ENCODE measurements around the gene IQSEC3.
"Not testable (repeated sequence)": the region's sequence is repeated elsewhere in the genome, so short reads cannot be mapped to it uniquely, and the experiment has no call there.

Gene IQSEC3

DNA sequence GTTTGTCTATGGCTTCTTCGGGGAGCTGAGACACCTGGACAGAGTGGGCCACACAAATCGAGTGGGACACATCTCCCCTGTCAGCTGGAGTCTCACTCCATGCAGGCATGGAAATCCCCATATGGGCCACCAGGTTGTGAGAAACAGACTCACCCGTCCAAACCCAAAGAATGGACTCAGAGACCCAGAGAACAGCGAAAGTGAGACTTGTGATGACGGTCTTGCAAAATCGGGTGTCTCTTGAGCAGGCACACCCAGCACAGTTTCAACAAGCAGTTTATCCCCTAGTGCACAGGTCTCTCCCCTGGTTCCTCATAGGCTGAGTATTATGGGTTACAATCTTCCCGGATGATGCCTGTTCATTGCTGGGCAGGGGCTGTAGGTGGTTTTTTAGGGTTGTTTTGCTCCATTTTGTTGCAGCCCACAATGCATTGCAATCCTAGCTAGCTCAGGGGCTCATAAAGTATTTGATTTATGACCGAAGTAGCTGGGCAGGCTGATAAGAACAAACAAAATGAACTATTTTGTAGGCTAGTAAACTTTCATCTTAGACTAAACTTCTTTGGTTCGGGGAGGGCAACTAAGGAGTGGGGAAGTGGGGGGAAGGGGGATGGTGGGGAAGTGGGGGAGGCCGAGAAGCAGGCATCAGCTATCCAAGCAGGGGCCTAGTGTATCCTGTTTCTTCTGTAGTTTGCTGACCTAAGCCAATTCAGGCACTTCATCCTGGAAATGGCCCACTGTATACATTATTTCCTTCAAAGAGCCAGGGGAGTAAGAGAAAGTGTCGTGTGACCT is 45.3 kb downstream of the IQSEC3 start:
- DNase-seq (ENCODE audit: low read depth) = no peak

DNA sequence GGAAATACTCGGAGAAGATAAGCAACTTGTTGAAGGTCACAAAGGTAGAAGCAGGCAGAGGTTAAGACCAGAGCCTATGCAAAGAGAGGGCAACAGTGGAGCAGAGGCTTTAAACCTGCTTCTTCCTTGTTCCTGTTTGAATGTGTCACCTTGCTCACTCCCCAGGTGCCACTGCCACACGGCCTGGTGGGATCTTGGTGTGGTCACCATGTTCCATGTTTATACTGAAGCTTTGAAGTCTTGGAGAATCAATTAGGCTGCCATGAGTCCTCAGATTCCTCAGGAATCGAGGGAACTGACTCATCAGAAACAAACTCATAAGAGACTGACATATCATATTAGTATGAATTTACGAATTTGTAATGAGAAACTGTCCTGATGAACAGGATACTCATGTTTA is 46.8 kb downstream of the IQSEC3 start:
- DNase-seq (ENCODE audit: low read depth) = no peak

DNA sequence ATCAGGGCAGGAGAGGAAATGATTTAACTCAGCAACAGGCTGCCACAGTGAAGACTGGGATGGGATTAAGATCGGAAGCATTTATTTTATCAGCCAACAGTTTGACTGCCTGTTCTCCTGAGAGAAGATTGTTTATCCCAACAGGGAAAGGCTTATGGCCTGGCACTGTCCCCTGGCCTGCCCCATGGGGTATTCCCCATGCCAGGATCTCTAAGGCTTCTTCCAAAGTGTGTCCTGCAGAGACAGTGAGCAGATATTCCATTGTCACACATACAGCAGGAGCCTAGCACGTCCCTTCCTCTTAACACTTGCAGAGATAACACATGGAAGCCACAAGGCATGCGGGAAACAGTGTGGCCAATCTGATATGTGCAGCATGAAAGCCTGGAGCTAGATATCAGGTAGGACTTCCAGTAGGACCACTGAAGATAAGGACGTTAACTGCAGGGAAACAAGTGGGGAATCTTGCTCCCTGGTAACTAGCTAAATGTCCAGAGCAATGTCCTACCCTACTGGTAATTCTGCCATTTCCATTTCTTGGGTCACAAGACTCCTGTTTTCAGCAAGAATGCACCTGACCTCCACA is 48.2 kb downstream of the IQSEC3 start:
- no peak for DNase-seq (ENCODE audit: low read depth)

DNA sequence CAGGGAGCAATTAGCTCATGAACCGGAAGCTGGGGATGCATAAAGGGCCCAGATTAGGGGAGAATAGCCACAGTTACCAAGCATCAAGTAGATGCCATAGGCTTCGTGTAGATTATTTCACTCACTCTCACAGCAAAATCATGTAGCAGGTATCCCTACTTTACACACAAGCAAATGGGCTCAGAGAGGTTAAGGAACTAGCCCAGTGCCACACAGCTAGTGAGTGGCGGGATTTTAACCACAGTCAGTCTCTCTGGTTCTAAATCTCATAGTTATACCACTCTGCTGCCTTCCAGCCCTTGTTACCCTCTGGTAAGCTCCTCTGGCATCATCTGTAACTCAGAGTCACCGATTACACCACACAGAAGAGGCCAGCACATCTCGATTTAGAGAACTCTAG is 49.0 kb downstream of the IQSEC3 start:
- DNase-seq (ENCODE audit: low read depth) = no peak

DNA sequence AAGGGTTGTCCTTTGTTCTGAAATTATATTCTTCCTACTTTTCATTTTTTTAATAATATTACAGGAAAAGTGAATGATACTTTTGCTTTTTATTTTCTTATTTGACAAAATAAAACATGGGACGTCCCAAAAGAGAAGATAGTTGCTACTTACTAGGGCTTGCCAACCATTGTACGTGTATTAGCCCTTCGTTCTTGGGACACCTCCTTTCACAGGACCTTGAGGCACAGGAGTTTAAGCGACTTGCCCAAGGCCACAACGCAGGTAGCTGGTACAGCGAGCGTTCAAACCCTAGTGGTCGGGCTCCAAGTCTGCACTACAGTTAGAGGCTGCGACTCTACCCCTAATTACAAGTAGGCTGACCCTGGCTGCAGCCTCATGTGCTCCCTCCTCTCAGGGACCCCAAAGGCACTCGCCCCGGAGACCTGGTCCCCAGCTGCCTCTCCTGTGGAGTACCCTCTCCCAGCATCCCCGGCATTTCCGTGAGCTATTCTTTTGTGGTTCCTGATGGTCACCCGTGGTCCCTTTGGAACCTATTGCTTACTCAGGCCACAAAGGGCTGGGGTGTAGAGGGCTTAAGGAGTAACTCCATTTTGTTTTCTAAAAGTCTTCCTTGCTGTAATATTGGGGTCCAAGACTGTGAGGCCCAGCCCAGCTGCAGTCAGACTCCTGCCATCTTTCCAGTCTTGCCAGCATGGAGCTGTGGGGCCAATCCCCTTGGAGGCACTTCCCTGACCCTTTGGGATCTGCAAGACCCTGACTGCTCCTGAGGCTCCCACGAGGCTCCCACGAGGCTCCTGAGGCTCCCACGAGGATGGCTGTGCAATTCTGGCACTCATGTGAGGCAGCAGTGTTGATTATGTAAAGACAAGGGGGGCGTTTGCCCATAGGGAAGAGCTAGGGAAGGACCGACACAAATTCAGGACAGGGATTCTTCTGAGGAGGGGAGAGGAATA is 49.7 kb downstream of the IQSEC3 start:
- DNase-seq (ENCODE audit: low read depth) = no peak

DNA sequence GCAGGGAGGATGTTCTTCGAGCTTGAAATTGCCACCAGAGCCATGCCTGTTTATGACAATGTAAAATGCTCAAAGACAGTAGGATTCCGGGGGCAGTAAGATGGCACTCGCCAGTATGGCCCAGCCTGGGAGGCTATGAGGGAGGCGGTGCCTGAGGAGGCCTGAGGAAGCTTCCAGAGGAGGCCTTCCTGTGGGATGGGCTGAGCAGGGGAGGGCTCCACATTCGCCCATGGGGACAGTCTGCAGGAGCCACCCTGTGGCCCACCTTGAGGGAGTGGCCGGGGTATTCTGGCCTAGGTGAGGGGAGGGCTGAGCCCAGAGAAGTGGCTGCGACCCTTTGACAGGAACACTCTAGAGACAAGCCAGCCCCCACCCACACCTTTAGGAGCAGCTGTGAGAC is 50.7 kb downstream of the IQSEC3 start:
- DNase-seq (ENCODE audit: low read depth) = no peak

DNA sequence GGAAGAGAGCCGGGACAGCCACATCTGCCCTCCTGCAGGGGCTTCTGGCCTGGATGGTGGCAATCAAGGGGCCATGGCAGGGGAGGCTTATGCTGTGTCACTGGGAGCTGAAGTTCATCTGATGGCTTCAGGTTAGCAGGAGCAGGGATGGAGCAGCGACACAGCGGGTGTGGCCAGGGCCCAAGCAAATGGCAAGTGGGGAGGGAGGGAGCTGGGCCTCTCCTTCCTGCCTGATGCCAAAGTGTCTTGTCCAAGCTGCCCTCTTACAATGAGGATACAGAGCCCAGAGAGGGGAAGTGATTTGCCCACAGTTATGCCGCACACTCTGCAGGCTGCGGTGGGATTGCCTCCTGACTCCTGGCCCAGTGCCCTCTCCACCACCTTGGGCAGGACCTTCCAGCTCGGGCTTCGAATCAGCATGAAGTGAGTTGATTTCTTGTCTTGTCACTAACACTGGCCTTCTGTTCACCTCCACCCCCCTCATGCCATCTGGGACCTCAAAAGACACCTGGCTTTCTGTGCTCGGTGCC is 51.3 kb downstream of the IQSEC3 start:
- DNase-seq (ENCODE audit: low read depth) = no peak

DNA sequence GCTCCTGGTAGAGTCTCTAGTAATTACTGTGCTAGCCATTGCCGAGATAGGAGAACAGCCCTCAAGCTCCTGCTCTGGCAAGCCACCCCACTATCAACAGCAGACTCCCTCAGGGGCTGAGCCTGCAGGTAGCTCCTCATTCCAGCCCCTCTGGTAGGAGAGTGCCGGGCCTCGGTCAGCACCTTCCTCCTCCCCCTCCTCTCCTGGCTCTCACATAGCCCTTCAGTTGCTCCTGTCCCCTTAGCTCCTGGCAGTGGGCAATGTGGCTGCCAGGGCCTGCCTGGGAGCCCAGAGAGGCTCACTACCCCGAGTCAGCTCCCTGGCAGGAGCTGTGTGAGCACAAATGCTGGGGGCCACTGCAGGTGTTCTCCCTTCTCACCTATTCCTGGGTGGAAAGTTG is 52.0 kb downstream of the IQSEC3 start:
- no peak for DNase-seq (ENCODE audit: low read depth)

DNA sequence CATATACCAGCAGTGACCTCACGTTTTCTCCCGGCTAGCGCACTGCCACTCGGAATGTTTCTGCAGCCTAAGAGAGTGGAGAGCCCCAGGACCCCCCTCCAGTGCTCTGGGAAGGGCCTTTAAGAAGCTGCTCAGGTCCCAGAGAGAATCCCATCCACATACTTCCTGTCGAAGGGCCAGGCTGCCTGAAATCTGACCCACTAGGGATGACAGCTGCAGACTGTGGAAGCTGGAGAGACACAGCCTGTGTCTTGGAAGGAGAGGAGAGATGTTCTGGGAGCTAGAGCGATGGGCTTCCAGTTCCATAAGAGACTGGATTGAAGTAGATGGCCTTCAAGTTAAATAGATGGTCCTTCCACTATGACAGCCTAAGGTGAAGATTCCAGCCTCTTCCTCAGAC is 54.4 kb downstream of the IQSEC3 start:
- no peak for DNase-seq (ENCODE audit: low read depth)

DNA sequence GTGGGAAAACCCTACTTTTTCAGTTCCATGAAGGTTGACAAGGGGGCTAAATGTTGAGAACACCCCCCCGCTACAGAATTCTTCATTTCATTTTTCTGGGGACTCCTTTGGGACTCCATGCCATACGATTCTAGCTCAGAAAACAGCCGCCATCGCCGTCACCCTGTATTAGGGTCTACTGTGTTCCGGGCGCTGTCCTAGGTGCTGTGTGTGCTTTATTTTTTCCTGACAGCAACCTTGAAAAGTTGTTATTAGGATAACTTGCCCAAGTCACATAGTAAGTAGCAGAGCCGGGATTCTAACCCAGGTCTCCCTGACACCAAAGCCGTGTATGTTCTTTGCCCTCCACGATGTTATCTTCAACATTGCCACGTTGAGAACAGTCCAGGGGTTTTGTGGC is 55.1 kb downstream of the IQSEC3 start:
- no peak for DNase-seq (ENCODE audit: low read depth)

DNA sequence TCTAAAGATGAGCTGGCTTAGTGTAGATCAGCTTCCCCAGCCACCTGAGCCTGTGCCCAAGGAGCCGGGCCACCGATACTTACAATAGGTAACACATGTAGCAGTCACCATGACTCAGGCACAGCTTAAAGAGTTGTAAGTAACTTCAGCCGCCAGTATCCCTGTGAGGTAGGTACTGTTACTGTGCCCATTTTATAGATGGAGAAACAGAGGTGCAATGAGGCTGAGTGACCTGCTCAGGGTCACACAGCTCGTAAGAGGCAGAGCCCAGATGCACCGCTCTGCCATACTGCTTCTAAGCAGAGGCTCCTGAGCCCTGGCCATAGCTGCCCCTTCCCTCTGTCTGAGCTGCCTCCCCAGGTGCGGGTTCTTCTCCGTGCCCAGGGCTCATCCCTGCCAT is 58.5 kb downstream of the IQSEC3 start:
- DNase-seq (ENCODE audit: low read depth) = no peak

DNA sequence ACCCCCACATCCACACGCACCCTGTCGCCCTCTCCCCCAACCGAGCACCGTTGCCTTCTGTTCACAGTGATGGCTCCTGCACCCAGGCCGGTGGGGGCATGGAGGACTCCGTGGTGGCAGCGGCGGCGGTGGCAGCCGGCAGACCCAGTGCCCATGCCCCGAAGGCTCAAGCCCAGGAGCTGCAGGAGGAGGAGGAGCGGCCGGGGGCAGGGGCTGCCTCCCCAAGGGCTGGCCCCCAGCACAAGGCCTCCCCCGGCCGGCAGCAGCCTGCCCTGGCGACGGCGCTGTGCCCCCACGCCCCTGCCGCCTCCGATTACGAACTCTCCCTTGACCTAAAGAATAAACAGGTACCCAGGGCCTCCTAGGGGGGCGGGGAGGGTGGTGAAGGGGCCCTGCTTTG is 59.0 kb downstream of the IQSEC3 start:
- DNase-seq (ENCODE audit: low read depth) = no peak

DNA sequence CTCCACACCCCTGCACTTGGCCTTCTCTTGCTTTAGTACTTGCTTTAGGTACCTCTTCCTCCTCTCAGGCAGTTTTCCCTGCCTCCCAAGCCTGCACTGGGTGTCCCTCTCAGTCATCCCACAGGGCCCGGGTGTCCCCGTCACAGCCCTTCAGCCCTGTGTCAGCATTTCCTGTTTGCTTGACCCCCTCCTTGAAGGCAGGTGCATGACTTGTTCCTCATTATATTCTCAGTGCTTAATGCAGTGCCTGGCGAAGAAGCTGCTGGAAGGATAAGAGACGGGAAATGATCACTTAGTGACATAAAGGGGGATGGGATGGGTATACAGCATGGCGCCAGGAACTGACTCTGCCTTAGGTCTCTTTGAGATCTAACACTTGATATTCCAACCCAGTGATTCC is 61.5 kb downstream of the IQSEC3 start:
- no peak for DNase-seq (ENCODE audit: low read depth)

DNA sequence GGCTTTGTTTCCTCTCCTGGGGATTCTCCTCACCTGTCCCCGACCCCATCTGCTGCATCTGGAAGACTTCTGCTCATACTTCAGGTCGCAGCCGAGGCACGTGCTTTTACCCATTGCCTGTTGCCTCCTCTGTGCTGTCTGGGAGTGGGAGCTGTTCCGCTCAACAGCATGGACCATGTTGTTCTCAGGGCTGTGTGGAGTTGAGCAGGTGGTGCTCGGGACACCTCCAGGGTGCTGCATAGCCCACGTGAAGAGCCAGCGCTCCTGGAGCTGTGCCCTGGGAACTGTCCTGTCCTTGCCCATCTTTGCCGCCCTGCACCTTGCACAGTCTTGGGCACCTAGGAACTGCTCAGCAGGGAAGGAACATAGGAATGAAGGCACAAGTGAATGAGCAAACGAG is 62.4 kb downstream of the IQSEC3 start:
- no peak for DNase-seq (ENCODE audit: low read depth)

DNA sequence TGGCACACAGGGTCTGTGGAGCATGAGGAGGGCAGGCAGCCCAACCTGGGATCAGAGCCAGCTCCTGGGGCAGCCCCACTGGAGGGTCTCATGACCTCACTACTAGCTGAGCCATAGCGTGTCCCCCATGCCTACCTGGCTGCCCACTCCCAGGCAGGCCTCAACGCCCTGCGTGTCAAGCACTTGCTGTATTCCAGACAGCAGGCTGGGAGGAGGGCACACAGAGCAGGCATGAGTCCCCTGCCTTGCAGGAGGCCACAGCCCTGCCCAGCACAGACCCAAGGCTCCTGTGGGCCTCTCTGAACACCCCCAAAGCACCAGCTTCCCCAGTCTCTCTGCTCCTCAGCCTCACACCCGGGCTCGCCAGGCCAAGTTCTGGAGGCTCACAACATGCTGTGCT is 64.0 kb downstream of the IQSEC3 start:
- no peak for DNase-seq (ENCODE audit: low read depth)

DNA sequence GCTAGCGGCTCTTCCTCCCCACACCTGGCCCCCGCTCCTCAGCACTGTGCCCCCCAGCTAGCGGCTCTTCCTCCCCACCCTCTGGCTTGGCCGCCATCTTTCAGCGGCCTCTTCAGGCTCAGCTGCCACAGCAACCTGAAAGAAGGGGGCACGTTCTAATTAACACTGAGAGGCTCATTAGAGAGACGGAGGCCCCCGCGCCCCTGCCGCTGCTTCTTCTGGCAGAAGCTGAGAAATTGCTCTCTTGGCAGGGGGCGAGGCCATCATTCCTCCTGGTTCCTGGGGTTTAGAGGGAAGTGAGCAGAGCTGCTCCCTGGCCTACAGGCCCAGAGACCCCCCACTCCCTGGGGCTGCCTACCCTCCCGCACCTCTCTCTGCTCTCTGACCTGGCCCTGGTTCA is 64.4 kb downstream of the IQSEC3 start:
- DNase-seq (ENCODE audit: low read depth) = no peak

DNA sequence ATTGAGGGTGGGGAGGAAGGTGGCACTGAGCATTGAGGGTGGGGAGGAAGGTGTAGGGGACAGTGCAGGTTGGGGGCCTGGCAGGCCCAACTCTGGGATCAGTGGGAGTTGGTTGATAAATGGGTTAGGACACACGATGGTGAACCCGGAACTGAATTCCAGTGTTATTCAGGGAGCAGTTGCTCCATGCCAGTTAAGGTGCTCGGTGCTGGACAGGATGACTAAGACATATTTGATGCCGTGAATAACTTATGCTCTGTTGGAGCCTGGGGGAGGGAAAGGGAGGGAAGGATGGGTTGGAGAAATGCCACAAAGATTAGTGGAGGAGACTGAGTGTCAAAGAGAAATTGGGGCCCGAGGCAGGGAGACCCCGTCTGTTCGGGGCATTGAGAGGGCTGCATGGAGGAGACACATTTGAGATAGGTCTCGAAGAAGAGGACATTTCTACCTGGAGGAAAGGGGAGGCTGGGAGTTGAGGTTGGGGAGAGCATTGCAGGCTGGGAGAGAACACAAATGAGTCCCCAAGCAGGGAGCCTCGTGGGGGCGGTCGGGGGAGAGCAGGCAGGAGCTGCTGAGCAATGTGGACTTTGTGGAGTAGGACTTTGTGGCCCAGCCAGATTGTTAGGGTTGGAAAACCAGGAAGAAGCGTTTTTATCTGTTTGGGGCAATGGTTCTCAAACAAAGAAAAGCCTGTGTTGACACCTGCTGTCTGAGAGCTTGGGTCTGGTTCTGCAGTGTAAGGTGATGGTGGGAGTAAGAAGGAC is 65.3 kb downstream of the IQSEC3 start:
- DNase-seq (ENCODE audit: low read depth) = no peak

DNA sequence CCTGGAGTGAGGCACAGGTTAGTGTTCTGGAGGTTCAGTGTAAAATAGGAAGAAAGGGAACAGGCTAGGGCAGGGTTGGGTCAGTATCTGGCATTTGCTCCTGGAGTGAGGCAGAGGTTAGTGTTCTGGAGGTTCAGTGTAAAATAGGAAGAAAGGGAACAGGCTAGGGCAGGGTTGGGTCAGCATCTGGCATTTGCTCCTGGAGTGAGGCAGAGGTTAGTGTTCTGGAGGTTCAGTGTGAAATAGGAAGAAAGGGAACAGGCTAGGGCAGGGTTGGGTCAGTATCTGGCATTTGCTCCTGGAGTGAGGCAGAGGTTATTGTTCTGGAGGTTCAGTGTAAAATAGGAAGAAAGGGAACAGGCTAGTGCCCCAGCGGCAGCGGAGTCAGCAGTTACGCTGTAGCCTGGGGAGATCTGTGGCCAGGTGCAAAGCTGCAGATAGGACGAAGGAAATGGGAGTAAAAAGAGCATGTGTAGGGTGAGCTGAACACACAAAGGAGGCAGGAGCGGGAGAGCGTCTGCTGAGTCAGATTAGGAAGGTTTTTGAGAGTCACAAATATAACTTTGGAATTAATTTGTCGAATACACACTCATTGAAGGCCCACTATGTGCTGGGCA is 67.2 kb downstream of the IQSEC3 start:
- DNase-seq (ENCODE audit: low read depth) = not testable (repeated sequence)

DNA sequence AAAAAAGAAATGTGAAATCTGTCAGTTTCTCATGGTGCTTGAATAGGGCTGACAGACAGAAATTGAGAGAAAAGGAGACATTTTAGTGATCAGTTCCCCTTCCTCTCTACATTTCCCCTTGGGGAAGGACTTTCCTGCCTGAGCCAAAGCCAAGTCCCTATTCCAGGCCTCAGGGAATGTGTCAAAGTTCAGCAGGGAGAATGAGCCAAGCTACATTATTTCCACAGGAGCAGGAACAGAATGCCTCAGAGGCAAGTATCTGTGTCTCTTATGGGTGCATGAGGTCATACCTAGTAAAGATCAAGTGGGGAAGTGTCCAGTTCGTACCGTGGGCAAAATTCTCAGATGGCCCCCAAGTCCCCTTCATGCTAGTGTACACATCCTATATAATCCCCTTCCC is 68.6 kb downstream of the IQSEC3 start:
- DNase-seq (ENCODE audit: low read depth) = no peak

DNA sequence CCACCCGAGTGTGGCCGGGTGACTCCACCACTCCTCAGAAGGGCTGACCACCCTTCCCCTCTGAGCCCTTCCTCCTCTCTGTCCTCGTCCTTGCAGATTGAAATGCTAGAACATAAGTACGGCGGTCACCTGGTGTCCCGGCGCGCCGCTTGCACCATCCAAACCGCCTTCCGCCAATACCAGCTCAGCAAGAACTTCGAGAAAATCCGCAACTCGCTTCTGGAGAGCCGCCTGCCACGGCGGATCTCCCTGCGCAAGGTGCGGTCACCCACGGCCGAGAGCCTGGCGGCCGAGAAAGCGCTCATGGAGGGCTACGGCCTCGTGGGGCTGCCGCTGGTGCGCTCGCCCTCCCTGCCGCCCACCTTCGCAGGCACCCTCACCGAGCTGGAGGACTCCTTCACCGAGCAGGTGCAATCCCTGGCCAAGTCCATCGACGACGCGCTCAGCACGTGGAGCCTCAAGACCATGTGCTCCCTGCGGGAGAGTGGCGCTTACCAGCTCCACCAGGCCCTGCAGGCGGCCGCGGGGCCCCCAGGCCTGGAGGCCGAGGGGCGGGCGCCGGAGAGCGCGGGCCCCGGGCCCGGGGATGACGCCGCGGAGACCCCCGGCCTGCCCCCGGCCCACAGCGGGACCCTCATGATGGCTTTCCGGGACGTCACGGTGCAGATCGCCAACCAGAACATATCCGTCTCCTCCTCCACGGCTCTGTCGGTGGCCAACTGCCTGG is 71.8 kb downstream of the IQSEC3 start:
- DNase-seq (ENCODE audit: low read depth) = no peak

Measured in stimulated activated CD8-positive, alpha-beta memory T cell treated with anti-CD3 and anti-CD28 coated beads, Interleukin-15, amount 100 ng/mL, for 24 hours (primary cell).